Neutrophil (primary cell): Measurements from ENCODE around the gene PRICKLE3.
A peak's percentile ranks its signal among the peaks of the same experiment; 100 is the strongest.

Source experiments
- H3K27ac ChIP-seq: fragments of 200-600 bp; sonication (generic); 2 replicates; pipeline ENCODE4 v1.5.1; 2016; ENCODE audit warnings: mild to moderate bottlenecking, moderate library complexity
- H3K27me3 ChIP-seq: fragments of 200-600 bp; sonication (generic); 2 replicates; pipeline ENCODE4 v1.6.0; 2016; ENCODE audit warnings: mild to moderate bottlenecking
- H3K36me3 ChIP-seq: fragments of 200-600 bp; sonication (generic); 2 replicates; pipeline ENCODE4 v1.5.1; 2017
- H3K4me1 ChIP-seq, 2 experiments: fragments of 200-600 bp in 1 of 2; sonication (generic) in 1 of 2; 1 replicate in 1 of 2; 2 replicates in 1 of 2; pipeline versions ENCODE4 v1.5.1 to v1.6.1; 2013 to 2016; ENCODE audit warnings: low read depth in 1 of 2, low read length in 1 of 2, mild to moderate bottlenecking in 1 of 2, moderate library complexity in 1 of 2; ENCODE audit not compliant: control insufficient read depth in 1 of 2, insufficient read depth in 1 of 2
- H3K4me3 ChIP-seq, 2 experiments: fragments of 200-600 bp in 1 of 2; sonication (generic) in 1 of 2; 1 replicate in 1 of 2; 2 replicates in 1 of 2; pipeline ENCODE4 v1.5.1; 2013 to 2016; ENCODE audit warnings: low read depth in 1 of 2, low read length in 1 of 2, mild to moderate bottlenecking in 1 of 2, moderate library complexity in 1 of 2
- H3K9me3 ChIP-seq: fragments of 200-600 bp; sonication (generic); 2 replicates; pipeline ENCODE4 v1.5.1; 2016
- TF ChIP-seq, protein P1 (sequence below): fragments of 200-600 bp; sonication (generic); IDR thresholded peaks from 2 replicates; pipeline ENCODE4 v1.5.1; 2016; ENCODE audit warnings: antibody characterized with exemption

The PRICKLE3 gene

DNA sequence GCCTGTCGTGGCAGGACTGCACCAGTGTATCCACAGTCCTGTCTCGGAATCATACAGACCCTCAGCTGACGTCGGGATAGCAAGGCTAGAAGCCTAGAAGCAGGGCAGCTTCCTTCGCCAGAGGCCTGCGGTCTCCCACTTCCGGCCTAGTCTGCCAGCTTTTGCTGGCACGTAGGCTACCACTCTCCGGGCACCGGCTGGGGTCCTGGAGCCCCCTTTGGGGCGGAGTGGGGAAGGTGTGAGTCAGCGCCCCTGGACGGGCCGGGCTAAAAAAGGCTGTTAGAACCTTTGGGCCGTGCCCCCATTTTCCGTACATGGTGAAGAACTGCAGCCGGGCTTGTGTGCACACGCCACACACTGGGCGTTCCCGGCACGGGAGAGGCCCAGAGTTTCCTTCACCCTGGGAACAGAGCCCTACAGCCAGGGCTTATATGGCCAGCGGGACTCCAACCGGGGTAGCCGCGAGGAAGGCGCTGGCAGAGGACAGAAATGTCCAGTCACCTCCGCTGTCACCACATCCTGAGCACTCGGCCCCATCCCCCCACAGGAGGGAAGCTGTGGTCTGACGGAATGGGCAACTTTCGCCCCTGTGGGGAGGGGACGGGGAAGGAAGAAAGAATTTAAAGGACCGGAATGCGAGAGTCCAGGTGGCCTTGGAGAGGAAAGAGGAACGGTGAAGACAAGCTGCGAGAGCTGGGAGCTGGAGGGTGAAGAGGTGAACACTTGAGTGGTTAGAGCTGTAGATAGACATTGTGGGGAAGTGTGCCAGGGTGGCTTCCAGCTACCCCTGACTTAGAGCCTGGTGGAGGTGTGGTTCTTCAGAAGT lies 19.0 kb downstream of the PRICKLE3 start:
- Histone ChIP-seq H3K27ac (peak overlapping the region; percentile 99), H3K4me1 (peaks cover 59 to 64% of the 10 kb centered on the region in 2 experiments), H3K27me3 (no peaks in the 10 kb centered on the region), H3K36me3 (no peaks in the 10 kb centered on the region), H3K9me3 (no peaks in the 10 kb centered on the region), H3K4me3 (peak overlapping the region; percentile 65 to 76)
- TF ChIP-seq, protein P1, sequence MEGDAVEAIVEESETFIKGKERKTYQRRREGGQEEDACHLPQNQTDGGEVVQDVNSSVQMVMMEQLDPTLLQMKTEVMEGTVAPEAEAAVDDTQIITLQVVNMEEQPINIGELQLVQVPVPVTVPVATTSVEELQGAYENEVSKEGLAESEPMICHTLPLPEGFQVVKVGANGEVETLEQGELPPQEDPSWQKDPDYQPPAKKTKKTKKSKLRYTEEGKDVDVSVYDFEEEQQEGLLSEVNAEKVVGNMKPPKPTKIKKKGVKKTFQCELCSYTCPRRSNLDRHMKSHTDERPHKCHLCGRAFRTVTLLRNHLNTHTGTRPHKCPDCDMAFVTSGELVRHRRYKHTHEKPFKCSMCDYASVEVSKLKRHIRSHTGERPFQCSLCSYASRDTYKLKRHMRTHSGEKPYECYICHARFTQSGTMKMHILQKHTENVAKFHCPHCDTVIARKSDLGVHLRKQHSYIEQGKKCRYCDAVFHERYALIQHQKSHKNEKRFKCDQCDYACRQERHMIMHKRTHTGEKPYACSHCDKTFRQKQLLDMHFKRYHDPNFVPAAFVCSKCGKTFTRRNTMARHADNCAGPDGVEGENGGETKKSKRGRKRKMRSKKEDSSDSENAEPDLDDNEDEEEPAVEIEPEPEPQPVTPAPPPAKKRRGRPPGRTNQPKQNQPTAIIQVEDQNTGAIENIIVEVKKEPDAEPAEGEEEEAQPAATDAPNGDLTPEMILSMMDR = peak; percentile 11

DNA sequence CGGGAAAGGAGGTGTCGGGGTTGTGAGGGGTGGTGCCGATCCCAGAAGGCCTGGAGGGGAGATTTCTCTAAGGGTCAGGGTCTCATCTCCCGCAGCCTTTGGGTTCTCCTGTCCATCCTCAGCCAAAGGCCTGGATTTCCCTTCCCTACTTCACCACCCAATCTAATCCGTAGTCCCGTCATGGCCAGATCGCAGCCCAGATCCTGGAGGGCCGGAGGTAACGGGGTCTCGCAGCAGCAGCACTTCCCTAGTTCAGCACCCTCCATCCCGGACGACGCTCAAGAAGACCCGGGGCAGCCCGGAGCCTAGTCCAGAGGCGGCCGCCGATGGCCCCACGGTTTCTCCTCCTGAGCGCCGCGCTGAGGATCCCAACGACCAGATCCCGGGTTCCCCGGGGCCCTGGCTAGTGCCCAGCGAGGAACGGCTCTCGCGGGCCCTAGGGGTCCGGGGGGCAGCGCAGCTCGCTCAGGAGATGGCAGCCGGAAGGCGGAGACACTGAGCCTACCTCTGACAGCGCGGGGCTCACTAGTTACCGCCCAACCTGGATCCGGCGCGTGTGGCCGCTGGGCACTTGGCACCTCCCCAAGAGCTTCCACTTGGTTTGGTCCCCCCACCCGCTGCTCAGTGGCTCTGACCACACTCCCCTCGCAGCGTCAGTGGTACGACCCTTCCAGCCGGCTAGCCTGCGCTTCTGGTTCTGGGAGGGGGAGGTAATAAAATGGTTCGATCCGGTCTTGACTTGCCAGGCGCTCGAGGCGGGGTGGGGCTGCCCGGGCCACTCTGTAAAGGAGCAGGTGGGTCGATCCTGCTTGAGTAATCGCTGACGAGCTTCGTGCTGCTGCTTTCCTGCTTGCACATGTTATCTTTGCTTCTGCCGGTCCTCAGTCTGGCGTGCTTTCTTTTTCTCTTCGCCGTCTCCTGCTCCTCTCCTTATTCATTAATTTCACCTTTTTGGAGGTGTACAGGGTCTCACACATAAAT lies 20.0 kb downstream of the PRICKLE3 start:
- Histone ChIP-seq H3K36me3 (no peaks in the 10 kb centered on the region), H3K27ac (peak overlapping the region; percentile 99), H3K4me1 (peaks cover 55 to 60% of the 10 kb centered on the region in 2 experiments), H3K9me3 (no peaks in the 10 kb centered on the region), H3K27me3 (no peaks in the 10 kb centered on the region), H3K4me3 (peak overlapping the region; percentile 65 to 76)
- TF ChIP-seq, protein P1 = peak; percentile 54

DNA sequence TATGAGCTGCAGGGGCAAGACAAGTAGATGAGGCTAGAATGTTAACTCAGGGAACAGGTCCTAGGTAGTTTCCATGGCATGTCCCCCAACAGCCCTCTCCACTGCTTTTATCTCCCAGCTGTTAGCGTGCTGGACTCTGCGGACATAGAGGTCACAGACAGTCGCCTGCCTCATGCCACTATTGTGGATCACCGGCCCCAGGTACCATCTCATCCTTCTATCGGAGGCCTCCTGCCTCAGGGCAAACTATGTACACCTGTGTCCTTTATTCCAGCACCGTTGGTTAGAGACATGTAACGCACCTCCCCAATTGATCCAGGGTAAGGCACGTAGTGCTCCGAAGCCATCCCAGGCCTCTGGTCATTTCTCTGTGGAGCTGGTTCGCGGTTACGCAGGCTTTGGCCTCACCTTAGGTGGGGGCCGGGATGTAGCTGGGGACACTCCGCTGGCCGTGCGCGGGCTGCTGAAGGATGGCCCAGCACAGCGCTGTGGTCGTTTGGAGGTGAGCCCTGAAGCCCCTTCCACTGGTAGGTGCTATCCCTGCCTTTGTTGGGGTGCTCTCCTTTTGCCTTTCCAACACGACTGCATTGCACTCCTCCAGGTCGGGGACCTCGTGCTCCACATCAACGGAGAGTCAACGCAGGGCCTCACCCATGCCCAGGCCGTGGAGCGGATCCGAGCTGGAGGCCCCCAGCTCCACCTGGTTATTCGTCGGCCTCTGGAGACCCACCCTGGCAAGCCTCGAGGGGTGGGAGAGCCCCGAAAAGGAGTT lies 21.4 kb downstream of the PRICKLE3 start:
- H3K27ac ChIP-seq = peak overlapping the region; percentile 99
- TF ChIP-seq, protein P1 = no peak

DNA sequence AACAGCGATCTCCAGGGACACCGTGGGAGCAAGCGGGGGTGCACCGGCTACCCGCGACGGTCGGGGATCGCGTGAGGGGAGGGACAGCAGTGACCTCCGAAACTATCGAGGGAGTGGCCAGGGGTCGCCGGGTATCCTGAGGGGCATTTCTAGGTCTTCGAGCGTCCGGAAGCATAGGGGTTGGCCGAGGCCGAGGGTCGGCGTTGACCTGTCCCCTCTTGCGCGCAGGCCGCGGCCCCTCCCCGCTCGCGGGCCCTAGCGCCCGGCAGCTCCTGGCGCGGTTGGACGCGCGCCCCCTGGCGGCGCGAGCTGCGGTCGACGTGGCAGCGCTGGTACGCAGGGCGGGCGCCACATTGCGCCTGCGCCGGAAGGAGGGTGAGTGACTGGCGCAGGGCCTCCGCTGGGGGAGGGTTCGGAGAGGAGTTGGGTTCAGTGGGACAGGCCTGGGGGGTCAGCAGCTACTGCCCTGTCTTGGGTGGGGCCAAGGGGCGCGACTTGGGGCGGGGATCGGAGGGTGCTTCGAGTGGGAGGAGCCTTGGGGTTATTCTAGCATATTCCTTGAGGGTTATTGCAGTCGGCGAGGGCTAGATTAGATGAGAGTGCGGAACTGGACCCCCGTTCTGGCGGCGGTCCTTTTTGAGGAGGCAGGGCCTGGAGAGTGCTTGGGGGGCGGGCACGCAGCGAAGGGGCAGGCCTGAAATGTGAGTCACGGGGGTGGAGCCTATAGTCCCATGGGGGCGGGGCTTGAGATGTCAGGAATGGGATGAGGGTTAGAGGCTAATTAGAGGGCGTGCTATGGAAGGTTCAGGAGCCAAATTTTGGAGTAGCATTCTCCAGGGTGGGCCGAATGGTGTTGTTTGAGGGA lies 22.4 kb downstream of the PRICKLE3 start:
- Histone ChIP-seq H3K36me3 (no peaks in the 10 kb centered on the region), H3K27me3 (no peaks in the 10 kb centered on the region), H3K4me3 (peak overlapping the region; percentile 62), H3K9me3 (no peaks in the 10 kb centered on the region), H3K4me1 (peaks cover 34 to 36% of the 10 kb centered on the region in 2 experiments), H3K27ac (peak overlapping the region; percentile 99)
- TF ChIP-seq, protein P1 = peak; percentile 95

More for the DNA sequence above, 21.4 kb downstream of the PRICKLE3 start:
- H3K9me3 ChIP-seq = no peaks in the 10 kb centered on the region
- H3K4me1 ChIP-seq = peaks cover 42 to 46% of the 10 kb centered on the region in 2 experiments
- H3K27me3 ChIP-seq = no peaks in the 10 kb centered on the region
- no peaks in the 10 kb centered on the region for H3K36me3 ChIP-seq
- H3K4me3 ChIP-seq = peak overlapping the region; percentile 62
